Measurements from ENCODE around the gene NOS1AP. TPM values are rescaled to one million over a fixed set of nuclear protein-coding genes. Genes with fewer than 3 reads are reported as not detected.
A peak's percentile ranks its signal among the peaks of the same experiment; 100 is the strongest.

The NOS1AP gene
- total and polyA plus RNA-seq, 8 donors, result 2.2 to 6.2 (median 3.3) TPM

DNA sequence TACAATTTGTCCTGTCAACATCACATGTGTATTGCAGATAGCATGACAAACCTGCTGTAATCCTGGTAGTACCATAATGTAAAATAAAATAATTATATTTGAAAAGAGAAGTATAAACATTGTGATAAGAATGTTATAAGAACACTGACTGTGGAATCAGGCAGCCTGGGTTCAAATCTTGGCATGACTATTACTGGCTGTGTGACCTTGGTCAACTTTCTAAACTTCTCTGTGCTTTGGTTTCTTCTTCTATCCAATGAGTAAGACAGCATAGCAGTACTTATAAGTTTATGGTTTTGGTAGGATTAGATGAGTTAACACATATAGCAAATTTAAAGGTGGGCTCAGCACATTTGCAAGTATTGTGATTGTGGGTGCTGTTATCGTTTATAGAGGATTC is 147.1 kb downstream of the NOS1AP start:
- no peak overlapping the region for H3K27ac ChIP-seq
- H3K27me3 ChIP-seq, result no peaks in the 10 kb centered on the region
- intact Hi-C loops (cut with DNase I), result no loop called here
- ATAC-seq (no peak), DNase-seq (no peak)
- no peaks in the 10 kb centered on the region for H3K36me3 ChIP-seq
- TF ChIP-seq, protein P1, sequence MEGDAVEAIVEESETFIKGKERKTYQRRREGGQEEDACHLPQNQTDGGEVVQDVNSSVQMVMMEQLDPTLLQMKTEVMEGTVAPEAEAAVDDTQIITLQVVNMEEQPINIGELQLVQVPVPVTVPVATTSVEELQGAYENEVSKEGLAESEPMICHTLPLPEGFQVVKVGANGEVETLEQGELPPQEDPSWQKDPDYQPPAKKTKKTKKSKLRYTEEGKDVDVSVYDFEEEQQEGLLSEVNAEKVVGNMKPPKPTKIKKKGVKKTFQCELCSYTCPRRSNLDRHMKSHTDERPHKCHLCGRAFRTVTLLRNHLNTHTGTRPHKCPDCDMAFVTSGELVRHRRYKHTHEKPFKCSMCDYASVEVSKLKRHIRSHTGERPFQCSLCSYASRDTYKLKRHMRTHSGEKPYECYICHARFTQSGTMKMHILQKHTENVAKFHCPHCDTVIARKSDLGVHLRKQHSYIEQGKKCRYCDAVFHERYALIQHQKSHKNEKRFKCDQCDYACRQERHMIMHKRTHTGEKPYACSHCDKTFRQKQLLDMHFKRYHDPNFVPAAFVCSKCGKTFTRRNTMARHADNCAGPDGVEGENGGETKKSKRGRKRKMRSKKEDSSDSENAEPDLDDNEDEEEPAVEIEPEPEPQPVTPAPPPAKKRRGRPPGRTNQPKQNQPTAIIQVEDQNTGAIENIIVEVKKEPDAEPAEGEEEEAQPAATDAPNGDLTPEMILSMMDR (IDR thresholded peaks at IDR 0.05), result no peak
- H3K4me1 ChIP-seq, result peaks cover 13 to 16% of the 10 kb centered on the region in 2 donors
- no peak overlapping the region for H3K4me3 ChIP-seq
- H3K9me3 ChIP-seq, result no peaks in the 10 kb centered on the region

DNA sequence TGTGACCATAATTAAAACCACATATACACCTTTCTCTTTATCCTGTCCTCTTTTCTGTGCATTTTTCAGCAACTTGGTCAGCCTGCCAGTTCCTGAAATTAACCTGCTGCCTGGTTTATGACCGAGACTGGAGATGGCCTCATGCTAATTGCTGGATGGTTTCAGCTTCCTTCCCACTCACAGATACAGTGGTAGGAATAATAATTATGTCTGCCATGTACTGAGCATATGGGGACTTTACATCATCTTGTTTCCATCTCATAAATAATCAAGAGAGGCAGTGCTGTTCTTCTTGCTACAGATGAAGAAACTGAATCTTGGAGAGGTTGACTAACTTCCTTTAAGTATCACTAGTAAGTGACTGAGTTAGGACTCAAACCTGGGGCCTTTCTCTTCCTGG is 148.2 kb downstream of the NOS1AP start:
- Histone ChIP-seq H3K36me3 (no peaks in the 10 kb centered on the region), H3K9me3 (no peaks in the 10 kb centered on the region), H3K4me1 (peaks cover 13 to 15% of the 10 kb centered on the region in 2 donors), H3K27ac (peak overlapping the region in 1 of 2 donors; percentile 6), H3K4me3 (no peak overlapping the region), H3K27me3 (no peaks in the 10 kb centered on the region)
- peak; percentile 6 for ATAC-seq
- TF ChIP-seq, protein P1 (IDR thresholded peaks at IDR 0.05), result no peak
- DNase-seq, result no peak
- intact Hi-C loops (cut with DNase I), result no loop called here

GRCh38 chr1:162218546-162218945 is 149.1 kb downstream of the NOS1AP start:
- H3K27me3 ChIP-seq, result no peaks in the 10 kb centered on the region
- H3K27ac ChIP-seq, result peak overlapping the region; percentile 6 to 49
- TF ChIP-seq, protein P1 (IDR thresholded peaks at IDR 0.05), result no peak
- peaks cover 7 to 13% of the 10 kb centered on the region in 2 donors for H3K4me1 ChIP-seq
- intact Hi-C loops (cut with DNase I), result no loop called here
- ATAC-seq (peak; percentile 13), DNase-seq (no peak)
- no peaks in the 10 kb centered on the region for H3K36me3 ChIP-seq
- no peaks in the 10 kb centered on the region for H3K9me3 ChIP-seq
- no peak overlapping the region for H3K4me3 ChIP-seq

GRCh38 chr1:162218975-162219374 is 149.5 kb downstream of the NOS1AP start:
- no peaks in the 10 kb centered on the region for H3K27me3 ChIP-seq
- DNase-seq, result no peak
- no peak overlapping the region for H3K4me3 ChIP-seq
- TF ChIP-seq, protein P1 (IDR thresholded peaks at IDR 0.05), result no peak
- H3K9me3 ChIP-seq, result no peaks in the 10 kb centered on the region
- no peaks in the 10 kb centered on the region for H3K36me3 ChIP-seq
- peaks cover 6 to 13% of the 10 kb centered on the region in 2 donors for H3K4me1 ChIP-seq
- peak; percentile 86 for ATAC-seq
- peak overlapping the region in 1 of 2 donors; percentile 49 for H3K27ac ChIP-seq
- intact Hi-C loops (cut with DNase I), result no loop called here

- intact Hi-C loops (cut with DNase I), result no loop called here
- ATAC-seq, result no peak
Measured at GRCh38 chr1:162219461-162219860, 150.0 kb downstream of the NOS1AP start.

More at GRCh38 chr1:162219461-162219860, 150.0 kb downstream of the NOS1AP start:
- no peak overlapping the region for H3K4me3 ChIP-seq
- no peaks in the 10 kb centered on the region for H3K27me3 ChIP-seq
- no peak for DNase-seq
- no peaks in the 10 kb centered on the region for H3K9me3 ChIP-seq
- no peaks in the 10 kb centered on the region for H3K36me3 ChIP-seq
- H3K4me1 ChIP-seq, result peaks cover 6 to 13% of the 10 kb centered on the region in 2 donors
- H3K27ac ChIP-seq, result peak overlapping the region in 1 of 2 donors; percentile 21
- TF ChIP-seq, protein P1 (IDR thresholded peaks at IDR 0.05), result no peak
